ENCODE measurements around the gene STC2. TPM values are rescaled to one million over a fixed set of nuclear protein-coding genes. Genes with fewer than 3 reads are reported as not detected.

Gene STC2
- polyA plus RNA-seq, 1 donor (not counting 4 experiments of a cell fraction or from before 2014, with no cell fraction given): 4.3 TPM

- TF ChIP-seq, protein P1, sequence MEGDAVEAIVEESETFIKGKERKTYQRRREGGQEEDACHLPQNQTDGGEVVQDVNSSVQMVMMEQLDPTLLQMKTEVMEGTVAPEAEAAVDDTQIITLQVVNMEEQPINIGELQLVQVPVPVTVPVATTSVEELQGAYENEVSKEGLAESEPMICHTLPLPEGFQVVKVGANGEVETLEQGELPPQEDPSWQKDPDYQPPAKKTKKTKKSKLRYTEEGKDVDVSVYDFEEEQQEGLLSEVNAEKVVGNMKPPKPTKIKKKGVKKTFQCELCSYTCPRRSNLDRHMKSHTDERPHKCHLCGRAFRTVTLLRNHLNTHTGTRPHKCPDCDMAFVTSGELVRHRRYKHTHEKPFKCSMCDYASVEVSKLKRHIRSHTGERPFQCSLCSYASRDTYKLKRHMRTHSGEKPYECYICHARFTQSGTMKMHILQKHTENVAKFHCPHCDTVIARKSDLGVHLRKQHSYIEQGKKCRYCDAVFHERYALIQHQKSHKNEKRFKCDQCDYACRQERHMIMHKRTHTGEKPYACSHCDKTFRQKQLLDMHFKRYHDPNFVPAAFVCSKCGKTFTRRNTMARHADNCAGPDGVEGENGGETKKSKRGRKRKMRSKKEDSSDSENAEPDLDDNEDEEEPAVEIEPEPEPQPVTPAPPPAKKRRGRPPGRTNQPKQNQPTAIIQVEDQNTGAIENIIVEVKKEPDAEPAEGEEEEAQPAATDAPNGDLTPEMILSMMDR (optimal IDR thresholded peaks at IDR 0.05 in 1 of 3, IDR thresholded peaks at IDR 0.05 in 1 of 3, conservative IDR thresholded peaks at IDR 0.05 in 1 of 3; ENCODE audit: extremely low read depth in 1 of 3, insufficient read depth in 2 of 3, low read length in 3 of 3): no peak
- no peak for TF ChIP-seq EZH2 (IDR thresholded peaks at IDR 0.05; ENCODE audit: low read length)
- Histone ChIP-seq H3K4me1 (ENCODE audit: control insufficient read depth, extremely low read depth, insufficient read depth, low read length) (no peaks in the 10 kb centered on the region), H3K79me2 (ENCODE audit: control insufficient read depth, insufficient read depth, low read length) (no peaks in the 10 kb centered on the region), H3K9me1 (ENCODE audit: control insufficient read depth, extremely low read depth, insufficient read depth, low read length) (no peaks in the 10 kb centered on the region), H3K4me2 (ENCODE audit: control insufficient read depth, extremely low read depth, insufficient read depth, low read depth, low read length) (no peak overlapping the region), H3K9ac (ENCODE audit: control insufficient read depth, extremely low read depth, insufficient read depth, low read length) (no peak overlapping the region), H3K9me3 (ENCODE audit: control insufficient read depth, low read depth, low read length) (no peaks in the 10 kb centered on the region), H4K20me1 (ENCODE audit: control insufficient read depth, extremely low read depth, insufficient read depth, low read length) (no peaks in the 10 kb centered on the region), H3K4me3 (ENCODE audit: control insufficient read depth in 2 of 3, extremely low read depth in 1 of 3, insufficient read depth in 2 of 3, low read depth in 1 of 3, low read length in 3 of 3) (no peak overlapping the region), H3K27me3 (ENCODE audit: control insufficient read depth, extremely low read depth, insufficient read depth, low read length) (peaks cover 28% of the 10 kb centered on the region), H3K36me3 (ENCODE audit: control insufficient read depth in 2 of 2, extremely low read depth in 1 of 2, insufficient read depth in 2 of 2, low read length in 2 of 2) (no peaks in the 10 kb centered on the region), H3K27ac (ENCODE audit: control insufficient read depth, insufficient read depth, low read length) (no peak overlapping the region), H2AFZ (ENCODE audit: control insufficient read depth, low read length) (no peak overlapping the region)
- no peak for FAIRE-seq
- dilution Hi-C loops (cut with MboI; ENCODE audit: extremely low pct_ligation_motif_present, low sequenced_read_pairs): no loop called here
- no peak for DNase-seq (ENCODE audit: low read depth, low spot score)
Observed at GRCh38 chr5:173265433-173265832, 62.8 kb downstream of the STC2 start.

Small RNA genes within 50 kb of the gene (small RNA-seq; reads per million reads assigned to genes)
- 0 reads per million in 3 experiments for gene MIR8056 (ENCODE audit: insufficient read length in 3 of 3, low read depth in 3 of 3, low replicate concordance in 1 of 3)
- gene RNA5SP200 (ENCODE audit: insufficient read length in 3 of 3, low read depth in 3 of 3, low replicate concordance in 1 of 3): 0 reads per million in 3 experiments
- gene RNU6-500P (ENCODE audit: insufficient read length in 3 of 3, low read depth in 3 of 3, low replicate concordance in 1 of 3): 0 reads per million in 3 experiments

Other genes starting within 250 kb of the STC2 start
- gene BNIP1, start 183.9 kb downstream of the STC2 start, polyA plus RNA-seq: 14.1 to 18.2 TPM (median 14.3 TPM) in 3 replicates
- gene NKX2-5, start 93.2 kb downstream of the STC2 start, polyA plus RNA-seq: not detected in 3 replicates

Data from keratinocyte (primary cell).